BJ (cell line): Measurements from ENCODE around the gene KRI1. TPM values are rescaled to one million over a fixed set of nuclear protein-coding genes. Genes with fewer than 3 reads are reported as not detected.

ENCODE experiments used
- CTCF ChIA-PET: fragments of 350-600 bp; formaldehyde crosslinking; extraction: SDS; loops from one replicate; lab custom pipeline; 2021; ENCODE audit warnings: antibody characterized with exemption, inconsistent platforms; lab: Yijun Ruan, JAX
- POLR2A ChIA-PET: fragments of 300-600 bp; sonication (Branson Sonifier 250); formaldehyde crosslinking; extraction: SDS; loops from one replicate; lab custom pipeline; 2021; ENCODE audit warnings: antibody characterized with exemption; lab: Charles Lee
- DNase-seq: peaks from one replicate; pipeline ENCODE4 v3.0.0-alpha.2; 2011; ENCODE audit warnings: low read depth
- H3K27me3 ChIP-seq: 2 replicates; pipeline ENCODE4 v1.6.0; 2011; ENCODE audit warnings: low read length; ENCODE audit not compliant: control insufficient read depth, insufficient read depth
- H3K36me3 ChIP-seq: 2 replicates; pipeline ENCODE4 v1.5.1; 2011; ENCODE audit warnings: low read length; ENCODE audit not compliant: control insufficient read depth, insufficient read depth
- H3K4me3 ChIP-seq: 2 replicates; pipeline ENCODE4 v1.5.1; 2011; ENCODE audit warnings: low read depth, mild to moderate bottlenecking, control low read depth, low read length
- polyA plus RNA-seq: library from polyadenylated mRNA; depleted of rRNA; stranded (reverse); fragments of >200 nt; gene quantifications from 2 replicates; pipeline ENCODE4 v1.2.3, GENCODE V29; 2011
- TF ChIP-seq, protein P1 (sequence below): IDR thresholded peaks from 2 replicates; pipeline ENCODE4 v1.5.1; 2011; ENCODE audit warnings: low read depth, mild to moderate bottlenecking, control low read depth, inconsistent platforms, low read length, moderate library complexity; ENCODE audit not compliant: insufficient read depth

The KRI1 gene
- polyA plus RNA-seq, 1 experiment = 10.0 TPM

DNA sequence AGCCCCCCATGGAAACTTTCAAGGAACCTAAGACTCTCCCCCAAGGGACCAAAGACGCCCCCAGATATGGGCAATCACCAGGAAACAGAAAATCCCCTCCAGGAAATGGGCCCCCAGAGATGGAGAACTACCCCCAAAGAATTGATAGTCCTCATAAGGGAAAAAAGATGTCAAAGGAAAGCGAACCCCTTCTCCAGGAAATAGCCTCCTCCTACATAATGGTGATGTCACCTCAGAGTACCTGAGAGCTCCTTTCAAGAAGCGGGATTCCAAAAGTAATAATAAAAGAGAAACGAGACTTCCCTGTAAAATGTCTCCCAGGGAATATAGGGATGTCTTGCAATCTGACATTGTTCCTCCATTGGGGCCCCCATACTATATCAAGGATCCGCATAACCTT is 1.8 kb upstream of the KRI1 start:
- no peaks in the 10 kb centered on the region for H3K36me3 ChIP-seq
- H3K4me3 ChIP-seq = peak overlapping the region; percentile 80
- no peaks in the 10 kb centered on the region for H3K27me3 ChIP-seq
- POLR2A ChIA-PET = no interaction called here
- TF ChIP-seq, protein P1, sequence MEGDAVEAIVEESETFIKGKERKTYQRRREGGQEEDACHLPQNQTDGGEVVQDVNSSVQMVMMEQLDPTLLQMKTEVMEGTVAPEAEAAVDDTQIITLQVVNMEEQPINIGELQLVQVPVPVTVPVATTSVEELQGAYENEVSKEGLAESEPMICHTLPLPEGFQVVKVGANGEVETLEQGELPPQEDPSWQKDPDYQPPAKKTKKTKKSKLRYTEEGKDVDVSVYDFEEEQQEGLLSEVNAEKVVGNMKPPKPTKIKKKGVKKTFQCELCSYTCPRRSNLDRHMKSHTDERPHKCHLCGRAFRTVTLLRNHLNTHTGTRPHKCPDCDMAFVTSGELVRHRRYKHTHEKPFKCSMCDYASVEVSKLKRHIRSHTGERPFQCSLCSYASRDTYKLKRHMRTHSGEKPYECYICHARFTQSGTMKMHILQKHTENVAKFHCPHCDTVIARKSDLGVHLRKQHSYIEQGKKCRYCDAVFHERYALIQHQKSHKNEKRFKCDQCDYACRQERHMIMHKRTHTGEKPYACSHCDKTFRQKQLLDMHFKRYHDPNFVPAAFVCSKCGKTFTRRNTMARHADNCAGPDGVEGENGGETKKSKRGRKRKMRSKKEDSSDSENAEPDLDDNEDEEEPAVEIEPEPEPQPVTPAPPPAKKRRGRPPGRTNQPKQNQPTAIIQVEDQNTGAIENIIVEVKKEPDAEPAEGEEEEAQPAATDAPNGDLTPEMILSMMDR = no peak
- DNase-seq = no peak
- CTCF ChIA-PET = interaction anchor here (0.7 to 4.1 kb wide), 9 partner anchors 13 to 164 kb away, joined by 3 to 21 read pairs (median 4); partner anchors contain the start of gene CDC37

DNA sequence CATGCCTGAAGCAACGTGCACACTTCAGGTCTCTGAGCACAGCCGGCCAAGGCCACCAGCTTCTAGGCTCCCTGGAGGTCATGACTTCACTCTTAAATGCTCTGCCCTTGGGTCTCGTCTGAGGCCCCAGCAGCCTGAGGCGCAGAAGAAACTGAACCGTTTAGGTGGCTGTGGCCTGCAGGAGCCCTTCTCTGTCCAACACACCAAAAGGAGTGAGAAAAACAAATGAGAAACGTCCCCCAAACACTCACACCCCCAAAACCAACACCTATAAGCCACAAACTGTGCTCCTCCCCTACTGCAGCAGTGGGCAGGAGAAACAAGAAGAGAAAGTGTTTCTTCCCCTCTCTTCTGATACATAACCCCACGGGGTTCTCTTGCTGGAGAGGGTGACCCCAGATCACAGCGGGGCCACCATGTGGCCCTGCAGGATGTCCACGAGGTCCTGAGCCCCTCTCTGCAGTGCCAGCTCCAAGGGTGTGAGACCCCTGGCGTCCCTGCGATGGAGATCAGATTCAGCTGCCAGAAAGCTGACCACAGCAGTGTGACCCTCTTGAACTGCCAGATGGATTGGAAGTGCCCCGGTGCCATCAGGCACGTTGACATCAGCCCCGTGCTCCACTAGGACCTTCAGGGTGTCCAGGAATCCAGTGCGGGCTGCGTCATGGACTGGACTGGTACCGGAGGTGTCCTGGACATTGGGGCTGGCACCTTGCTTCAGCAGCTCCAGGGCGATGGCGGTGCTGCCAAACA is 1.0 kb upstream of the KRI1 start:
- CTCF ChIA-PET = interaction anchor here (0.7 to 4.1 kb wide), 12 partner anchors 11 to 163 kb away, joined by 3 to 21 read pairs (median 6); partner anchors contain the start of gene CDC37
- Histone ChIP-seq H3K4me3 (peak overlapping the region; percentile 99; the same call in 1 of the 2 replicates), H3K36me3 (no peaks in the 10 kb centered on the region), H3K27me3 (no peaks in the 10 kb centered on the region)
- TF ChIP-seq, protein P1 = no peak
- POLR2A ChIA-PET = interaction anchor here (0.5 to 0.6 kb wide), 3 partner anchors 55 to 132 kb away, joined by 3 to 6 read pairs (median 4); no protein-coding TSS in a partner anchor
- DNase-seq = no peak

DNA sequence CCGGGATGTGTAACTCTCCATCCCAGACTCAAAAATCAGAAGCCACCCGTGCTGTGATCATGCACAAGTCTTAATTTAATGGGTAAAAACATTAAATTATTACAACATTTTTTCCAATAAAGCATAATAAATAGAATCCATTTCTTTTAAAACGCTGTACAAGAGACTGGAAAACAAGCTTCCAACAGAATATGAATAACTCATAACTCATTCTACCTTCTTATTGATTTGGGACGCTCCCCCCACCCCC is 523 bp upstream of the KRI1 start:
- ChIA-PET POLR2A (interaction anchor here (0.5 to 0.6 kb wide), 3 partner anchors 54 to 132 kb away, joined by 3 to 6 read pairs (median 4); no protein-coding TSS in a partner anchor), CTCF (interaction anchor here (0.6 to 4.1 kb wide), 12 partner anchors 10 to 310 kb away, joined by 3 to 21 read pairs (median 4); partner anchors contain the start of gene CDC37)
- DNase-seq = no peak
- Histone ChIP-seq H3K36me3 (no peaks in the 10 kb centered on the region), H3K27me3 (no peaks in the 10 kb centered on the region), H3K4me3 (peak overlapping the region; percentile 99)
- TF ChIP-seq, protein P1 = no peak

DNA sequence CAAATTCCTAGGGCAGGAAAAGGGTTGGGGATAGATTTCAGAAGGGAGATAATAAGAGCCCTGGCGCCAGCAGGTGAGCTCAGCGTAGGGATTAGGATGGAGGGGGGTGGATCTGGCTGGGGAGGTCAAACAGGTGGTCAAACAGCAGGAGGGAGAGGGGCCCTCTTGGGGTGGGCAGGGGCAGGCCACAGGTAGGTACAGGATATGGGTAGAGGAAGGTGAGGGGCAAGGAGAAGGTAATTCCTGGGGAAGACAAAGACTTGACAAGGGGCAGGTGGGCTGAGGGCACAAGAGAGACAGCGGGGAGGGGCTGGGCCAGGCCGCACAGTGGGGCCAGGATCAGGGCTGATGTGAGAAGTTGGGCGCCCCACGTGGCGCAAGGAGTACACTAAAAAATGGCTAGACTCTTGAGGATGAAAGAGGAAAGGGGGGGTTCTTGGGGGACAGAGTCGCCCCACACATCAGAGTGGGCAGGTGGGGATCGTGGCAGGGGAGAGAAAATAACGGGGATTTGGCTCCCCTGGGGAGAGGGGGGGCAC is 713 bp downstream of the KRI1 start:
- no peak for DNase-seq
- H3K27me3 ChIP-seq = no peaks in the 10 kb centered on the region
- peaks cover 3% of the 10 kb centered on the region; the same call in 1 of the 2 replicates for H3K36me3 ChIP-seq
- TF ChIP-seq, protein P1 = peak; percentile 60
- POLR2A ChIA-PET = no interaction called here
- peak overlapping the region; percentile 99 for H3K4me3 ChIP-seq
- CTCF ChIA-PET = interaction anchor here (0.7 to 4.1 kb wide), 7 partner anchors 9 to 162 kb away, joined by 3 to 21 read pairs (median 4); partner anchors contain the start of gene CDC37

DNA sequence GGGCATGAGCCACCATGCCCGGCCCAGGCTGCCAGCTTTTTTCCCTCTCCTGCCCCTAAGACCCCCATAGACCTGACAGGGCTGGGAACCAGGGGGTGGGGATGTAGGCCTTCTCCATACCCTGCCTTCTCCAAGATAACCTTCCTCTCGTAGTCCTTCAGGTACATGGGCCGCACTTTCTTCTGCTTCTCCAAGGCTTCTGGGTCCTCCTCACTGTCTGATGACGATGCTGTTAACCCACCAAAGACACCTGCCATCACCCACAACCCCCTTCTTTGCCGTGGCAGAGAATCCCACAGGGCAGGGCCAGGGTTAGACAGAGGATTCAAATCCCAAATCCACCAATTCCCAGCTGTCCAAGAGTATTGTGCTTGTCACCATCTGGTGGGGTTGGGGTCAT is 3.2 kb downstream of the KRI1 start:
- DNase-seq = no peak
- Histone ChIP-seq H3K27me3 (no peaks in the 10 kb centered on the region), H3K4me3 (no peak overlapping the region), H3K36me3 (peaks cover 14% of the 10 kb centered on the region)
- TF ChIP-seq, protein P1 = no peak
- ChIA-PET POLR2A (no interaction called here), CTCF (interaction anchor here (1.6 to 1.7 kb wide), 2 partner anchors 8 to 57 kb away, joined by 4 to 6 read pairs; no protein-coding TSS in a partner anchor)
